Stimulated activated CD8-positive, alpha-beta memory T cell treated with anti-CD3 and anti-CD28 coated beads, Interleukin-15, amount 100 ng/mL, for 48 hours (primary cell): ENCODE results near the gene HCN2.

Experiments used
- DNase-seq, 2 donors: peaks; one replicate each; pipeline ENCODE4 v3.0.0-alpha.2; 2020; ENCODE audit warnings: low read depth in 2 of 2

HCN2 gene

DNA sequence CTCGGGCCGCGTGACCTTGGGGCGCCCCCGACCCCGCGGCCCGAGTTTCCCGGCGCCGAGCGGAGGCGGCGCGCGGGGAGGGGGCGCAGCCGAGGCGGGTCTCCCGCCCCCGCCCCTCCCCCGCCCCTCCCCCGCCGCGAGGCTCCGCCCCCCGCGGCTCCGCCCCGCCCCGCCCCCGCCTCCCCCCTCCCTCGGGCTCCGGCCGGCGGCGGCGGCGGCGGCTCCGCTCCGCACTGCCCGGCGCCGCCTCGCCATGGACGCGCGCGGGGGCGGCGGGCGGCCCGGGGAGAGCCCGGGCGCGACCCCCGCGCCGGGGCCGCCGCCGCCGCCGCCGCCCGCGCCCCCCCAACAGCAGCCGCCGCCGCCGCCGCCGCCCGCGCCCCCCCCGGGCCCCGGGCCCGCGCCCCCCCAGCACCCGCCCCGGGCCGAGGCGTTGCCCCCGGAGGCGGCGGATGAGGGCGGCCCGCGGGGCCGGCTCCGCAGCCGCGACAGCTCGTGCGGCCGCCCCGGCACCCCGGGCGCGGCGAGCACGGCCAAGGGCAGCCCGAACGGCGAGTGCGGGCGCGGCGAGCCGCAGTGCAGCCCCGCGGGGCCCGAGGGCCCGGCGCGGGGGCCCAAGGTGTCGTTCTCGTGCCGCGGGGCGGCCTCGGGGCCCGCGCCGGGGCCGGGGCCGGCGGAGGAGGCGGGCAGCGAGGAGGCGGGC lies at the start of gene HCN2:
Gene HCN2 (plus strand): TSS at position 189 of the 703 bp plus-strand sequence. CDS start 65 bp downstream, at position 254.
- no peak for DNase-seq

DNA sequence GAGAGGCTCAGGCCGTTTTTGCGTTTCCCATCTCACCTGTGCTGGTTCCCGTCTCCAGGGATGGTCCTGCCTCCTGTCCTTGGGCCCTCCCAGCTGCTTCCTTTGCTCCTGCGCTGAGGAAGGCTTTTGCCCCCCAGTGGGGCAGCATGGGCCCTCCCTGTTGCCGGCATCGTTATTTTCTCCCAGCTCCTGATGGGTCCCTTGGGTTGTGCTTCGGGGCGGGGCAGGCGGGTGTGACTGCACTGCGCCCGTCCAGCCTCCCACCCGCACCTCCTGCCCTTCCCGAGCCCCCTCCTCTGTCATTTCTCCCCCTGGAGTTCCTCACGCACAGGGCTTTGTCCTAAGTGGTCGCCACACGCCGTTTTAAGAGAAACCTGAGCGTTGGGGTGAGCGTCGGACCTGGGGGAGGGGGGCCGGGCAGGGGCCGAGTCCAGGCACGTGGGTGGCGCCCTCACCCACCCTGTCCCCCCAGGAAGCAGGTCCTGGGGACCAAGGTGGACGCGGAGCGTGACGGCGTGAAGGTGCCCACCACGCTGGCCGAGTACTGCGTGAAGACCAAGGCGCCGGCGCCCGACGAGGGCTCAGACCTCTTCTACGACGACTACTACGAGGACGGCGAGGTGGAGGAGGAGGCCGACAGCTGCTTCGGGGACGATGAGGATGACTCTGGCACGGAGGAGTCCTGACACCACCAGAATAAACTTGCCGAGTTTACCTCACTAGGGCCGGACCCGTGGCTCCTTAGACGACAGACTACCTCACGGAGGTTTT lies 48.6 kb upstream of the HCN2 start:
- DNase-seq: no peak

DNA sequence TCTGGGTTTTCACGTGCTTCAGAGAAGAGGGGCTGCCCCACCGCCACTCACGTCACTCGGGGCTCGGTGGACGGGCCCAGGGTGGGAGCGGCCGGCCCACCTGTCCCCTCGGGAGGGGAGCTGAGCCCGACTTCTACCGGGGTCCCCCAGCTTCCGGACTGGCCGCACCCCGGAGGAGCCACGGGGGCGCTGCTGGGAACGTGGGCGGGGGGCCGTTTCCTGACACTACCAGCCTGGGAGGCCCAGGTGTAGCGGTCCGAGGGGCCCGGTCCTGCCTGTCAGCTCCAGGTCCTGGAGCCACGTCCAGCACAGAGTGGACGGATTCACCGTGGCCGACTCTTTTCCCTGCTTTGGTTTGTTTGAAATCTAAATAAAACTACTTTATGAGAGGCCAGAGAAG lies 48.0 kb upstream of the HCN2 start:
- DNase-seq: no peak

DNA sequence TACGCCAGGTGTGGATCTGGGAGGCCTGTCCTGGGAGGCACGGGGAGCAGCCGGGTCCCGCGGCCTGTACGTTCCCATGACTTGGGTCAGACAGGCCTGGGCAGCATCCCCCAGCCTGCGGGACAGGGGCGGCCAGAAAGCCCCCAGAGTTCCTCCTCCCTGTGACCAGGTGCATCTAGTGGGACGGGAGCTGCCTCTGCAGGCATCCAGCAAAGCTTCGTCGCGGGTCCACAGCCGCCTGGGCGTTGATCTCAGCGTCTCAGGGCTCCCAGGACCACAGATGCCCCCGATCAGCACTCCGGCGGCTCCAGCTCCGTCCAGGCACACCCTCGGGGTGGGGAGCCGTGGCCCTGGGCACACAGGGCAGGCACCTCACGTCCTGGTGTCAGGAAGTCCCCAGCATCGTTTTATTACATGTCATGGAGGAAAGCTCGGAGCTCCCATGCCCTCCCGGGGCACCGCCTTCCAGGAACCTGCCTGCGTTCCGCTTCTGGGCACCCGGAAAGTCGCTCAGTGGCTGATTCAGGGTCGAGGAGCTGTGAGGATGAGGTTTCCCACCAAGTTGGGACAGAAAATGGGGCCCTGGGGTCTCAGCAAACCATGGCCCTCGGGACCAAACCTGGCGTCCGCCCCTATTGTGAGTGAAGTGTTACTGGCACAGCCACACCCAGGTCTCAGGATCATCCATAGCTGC lies 47.4 kb upstream of the HCN2 start:
- no peak for DNase-seq

DNA sequence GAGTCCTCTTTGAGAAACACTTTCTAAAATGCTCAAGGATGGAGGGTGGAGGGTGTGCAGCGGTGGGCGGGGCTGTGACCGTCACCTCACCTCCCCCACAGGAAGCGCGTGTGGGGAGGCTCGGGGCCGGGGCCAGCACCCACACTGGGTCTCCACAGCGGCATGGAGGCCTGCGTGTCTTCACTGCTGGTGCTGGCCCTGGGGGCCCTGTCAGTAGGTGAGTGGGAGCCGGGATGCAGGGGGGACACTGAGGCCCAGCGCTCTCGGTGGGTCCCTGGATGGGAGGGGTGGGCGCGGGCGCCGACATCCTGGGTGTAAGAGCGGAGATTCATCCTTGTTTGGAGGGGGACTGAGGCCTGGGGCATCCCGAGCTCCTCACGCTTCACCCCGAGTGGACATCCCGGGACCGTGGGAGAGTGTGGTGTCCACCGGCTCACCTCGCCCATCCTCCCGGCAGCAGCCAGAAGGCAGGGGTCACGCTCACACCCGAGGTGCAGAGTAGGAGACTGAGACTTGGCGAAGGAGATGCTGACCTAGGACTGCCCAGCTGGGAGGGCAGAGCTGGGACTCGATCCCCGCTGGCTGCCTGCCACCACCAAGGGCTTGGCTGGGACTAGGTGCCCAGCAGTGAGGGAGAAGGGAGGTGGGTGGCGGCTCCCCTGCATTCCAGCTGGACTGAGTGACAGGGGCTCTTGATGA lies 45.6 kb upstream of the HCN2 start, which contains the start of gene GZMM:
Gene GZMM (plus strand): TSS at position 144 of the 699 bp plus-strand sequence. CDS start 19 bp downstream, at position 163.
- peak; percentile 67 for DNase-seq

DNA sequence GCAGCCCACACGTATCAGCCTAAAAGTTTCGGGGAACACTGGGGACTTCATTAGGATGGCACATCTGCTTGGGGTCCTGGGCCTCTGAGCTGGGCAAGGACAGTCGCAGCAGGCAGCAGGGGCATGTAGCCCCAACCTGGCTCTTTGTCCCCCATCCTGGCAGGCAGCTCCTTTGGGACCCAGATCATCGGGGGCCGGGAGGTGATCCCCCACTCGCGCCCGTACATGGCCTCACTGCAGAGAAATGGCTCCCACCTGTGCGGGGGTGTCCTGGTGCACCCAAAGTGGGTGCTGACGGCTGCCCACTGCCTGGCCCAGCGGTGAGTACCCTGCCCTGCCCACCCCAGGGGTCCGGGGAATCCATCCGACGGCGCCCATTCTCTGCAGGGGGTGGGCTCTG lies 42.6 kb upstream of the HCN2 start:
- DNase-seq: no peak

DNA sequence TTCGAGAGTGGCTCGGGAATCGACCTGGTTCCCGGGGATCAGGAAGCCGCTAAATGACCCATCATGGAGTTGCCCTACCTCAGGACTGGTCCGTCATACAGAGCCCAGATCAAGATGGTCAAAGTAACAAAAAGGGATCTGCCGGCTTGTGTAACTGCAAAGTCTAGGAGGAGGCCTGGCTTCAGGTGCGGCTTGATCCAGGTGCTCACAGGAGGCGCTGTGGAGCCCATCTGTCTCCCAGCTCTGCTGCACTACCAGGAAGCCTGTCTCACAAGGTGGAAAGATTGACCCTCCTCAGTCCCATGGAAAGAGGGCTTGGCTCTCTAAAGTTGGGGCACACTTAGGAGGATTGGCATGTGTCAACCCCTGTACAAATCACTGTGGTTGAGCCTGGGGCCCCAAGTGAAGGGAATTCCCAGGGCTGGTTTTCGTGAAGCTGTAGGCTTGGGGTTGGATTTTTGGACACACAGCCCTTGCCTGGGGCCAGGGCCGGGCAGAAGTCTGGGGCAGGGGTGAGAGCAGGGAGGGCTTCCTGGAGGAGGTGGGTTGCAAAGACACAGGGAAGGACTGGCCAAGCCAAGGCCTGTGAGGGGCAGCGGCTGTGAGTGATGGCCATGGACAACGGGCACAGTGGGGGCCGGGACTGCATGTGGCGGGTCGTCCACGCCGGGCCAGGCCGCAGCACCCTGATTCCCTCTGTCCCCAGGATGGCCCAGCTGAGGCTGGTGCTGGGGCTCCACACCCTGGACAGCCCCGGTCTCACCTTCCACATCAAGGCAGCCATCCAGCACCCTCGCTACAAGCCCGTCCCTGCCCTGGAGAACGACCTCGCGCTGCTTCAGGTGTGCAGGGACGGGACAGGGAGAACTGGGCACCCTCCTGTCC lies 41.6 kb upstream of the HCN2 start:
- no peak for DNase-seq

DNA sequence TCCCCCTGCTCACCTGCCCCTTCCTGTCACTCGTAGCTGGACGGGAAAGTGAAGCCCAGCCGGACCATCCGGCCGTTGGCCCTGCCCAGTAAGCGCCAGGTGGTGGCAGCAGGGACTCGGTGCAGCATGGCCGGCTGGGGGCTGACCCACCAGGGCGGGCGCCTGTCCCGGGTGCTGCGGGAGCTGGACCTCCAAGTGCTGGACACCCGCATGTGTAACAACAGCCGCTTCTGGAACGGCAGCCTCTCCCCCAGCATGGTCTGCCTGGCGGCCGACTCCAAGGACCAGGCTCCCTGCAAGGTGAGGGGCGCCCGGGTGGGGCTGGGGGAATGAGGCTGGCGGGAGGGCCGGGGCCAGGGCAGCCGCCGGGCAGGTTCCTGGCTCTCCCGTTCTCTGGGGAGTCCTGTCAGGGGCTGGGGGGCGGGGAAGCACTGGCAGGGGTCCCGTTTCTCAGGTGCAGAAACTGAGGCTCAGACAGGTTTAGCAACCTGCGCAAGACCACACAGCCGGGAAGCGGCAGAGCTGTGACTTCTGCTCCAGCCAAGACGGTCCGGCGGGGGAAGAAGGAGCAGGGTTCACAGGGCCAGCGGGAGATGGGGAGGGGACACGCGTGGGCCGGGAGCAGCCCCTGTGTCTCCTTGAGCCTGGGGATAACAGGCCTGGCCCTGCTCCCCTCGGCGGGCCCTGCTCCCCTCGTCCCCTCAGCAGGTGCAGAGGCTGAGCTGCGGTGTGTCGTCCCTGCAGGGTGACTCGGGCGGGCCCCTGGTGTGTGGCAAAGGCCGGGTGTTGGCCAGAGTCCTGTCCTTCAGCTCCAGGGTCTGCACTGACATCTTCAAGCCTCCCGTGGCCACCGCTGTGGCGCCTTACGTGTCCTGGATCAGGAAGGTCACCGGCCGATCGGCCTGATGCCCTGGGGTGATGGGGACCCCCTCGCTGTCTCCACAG lies 40.5 kb upstream of the HCN2 start:
- no peak for DNase-seq

DNA sequence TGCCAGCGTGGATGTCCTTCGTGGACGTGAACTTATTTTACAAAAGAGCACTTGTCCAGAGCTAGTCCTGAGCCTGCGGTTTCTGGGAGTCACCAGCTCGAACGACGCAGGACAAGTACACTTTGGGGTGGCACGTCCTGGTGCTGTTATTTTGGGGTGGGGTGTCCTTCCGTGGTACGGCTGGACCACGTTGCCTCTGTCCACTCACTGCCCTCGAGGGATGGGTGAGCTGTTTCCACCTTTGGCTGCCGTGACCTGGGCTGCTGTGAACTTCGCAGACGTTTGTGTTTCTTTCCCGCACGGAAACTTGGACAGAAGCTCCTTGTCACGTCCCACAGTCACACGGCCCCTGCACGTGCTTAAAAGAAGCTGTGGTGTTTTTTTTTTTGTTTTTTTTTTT lies 34.9 kb upstream of the HCN2 start:
- no peak for DNase-seq

DNA sequence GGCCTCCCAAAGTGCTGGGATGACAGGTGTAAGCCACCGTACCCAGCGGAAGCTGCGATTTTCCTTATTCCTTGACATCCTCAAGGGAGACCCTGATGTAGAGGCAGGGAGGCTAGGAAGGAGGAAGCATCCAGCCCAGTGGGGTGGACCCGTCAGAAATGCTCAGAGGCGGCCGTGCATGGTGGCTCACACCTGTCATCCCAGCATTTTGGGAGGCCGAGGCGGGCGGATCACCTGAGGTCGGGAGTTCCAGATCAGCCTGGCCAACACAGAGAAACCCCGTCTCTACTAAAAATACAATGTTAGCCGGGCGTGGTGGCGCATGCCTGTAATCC lies 34.2 kb upstream of the HCN2 start:
- DNase-seq: no peak

DNA sequence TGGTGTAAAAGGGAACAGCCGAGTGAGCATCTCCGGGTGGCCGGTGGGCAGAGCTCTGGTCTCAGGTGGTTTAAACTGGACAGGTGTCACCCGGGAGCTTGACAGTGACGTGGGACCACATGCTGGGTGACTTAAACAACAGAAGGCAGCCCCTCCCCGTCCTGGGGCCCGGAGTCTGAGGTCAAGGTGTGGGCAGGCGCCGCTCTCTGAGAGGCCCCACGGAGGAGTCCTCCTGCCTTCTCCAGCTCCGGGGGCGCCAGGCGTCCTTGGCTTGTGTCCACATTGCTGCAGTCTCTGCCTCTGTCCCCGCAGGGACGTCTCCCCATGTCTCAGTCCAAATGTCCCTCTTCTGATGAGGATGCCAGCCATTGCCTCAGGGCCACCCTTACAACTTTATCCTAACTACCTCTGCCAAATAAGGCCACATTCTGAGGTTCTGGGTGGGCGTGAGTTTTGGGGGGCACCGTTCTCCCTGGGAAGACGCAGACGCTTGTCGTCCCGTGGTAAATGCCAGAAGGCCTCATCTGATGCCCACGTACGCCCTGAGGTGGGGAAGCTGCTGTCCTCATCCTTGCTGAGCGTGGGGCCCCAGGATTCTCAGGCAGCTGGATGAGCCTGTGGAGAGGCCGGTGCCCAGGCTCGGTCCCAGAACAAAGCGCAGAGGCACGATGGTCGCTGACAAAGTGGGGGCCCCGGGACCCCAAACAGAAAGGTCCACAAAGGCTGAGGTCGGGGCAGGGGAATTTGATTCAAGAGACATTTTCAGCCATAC lies 32.9 kb upstream of the HCN2 start:
- no peak for DNase-seq

DNA sequence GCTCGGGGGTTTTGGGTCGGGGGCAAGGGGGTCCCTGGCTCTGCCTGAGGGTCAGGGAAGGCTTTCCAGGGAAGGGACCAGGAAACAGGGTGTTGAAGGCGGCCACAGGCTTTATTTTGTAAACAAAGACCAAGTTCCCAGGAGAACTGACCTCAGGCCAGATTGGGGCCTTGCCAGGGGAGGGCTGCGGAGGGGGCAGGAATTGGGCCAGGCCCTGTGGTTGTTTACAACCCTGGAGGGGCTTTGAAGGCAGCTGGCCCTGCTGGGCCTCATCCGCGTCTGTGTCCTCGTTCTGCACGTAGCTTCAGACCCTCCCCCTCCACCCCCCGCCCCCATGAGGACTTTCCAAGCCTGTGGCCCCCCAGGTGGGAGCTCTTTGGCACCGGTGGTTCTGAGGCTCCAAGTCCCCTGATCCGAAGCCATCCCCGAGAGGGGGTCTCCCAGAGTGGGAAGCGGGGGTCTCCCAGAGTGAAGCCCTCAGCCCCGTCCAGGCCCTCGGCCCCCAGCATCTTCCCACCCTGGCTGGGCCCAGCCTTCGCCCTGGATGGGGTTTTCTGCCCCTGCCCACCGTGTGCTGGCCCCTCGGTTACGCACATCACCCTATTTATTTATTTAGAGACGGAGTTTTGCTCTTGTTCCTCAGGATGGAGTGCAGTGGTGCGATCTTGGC lies 30.8 kb upstream of the HCN2 start:
- DNase-seq: no peak

DNA sequence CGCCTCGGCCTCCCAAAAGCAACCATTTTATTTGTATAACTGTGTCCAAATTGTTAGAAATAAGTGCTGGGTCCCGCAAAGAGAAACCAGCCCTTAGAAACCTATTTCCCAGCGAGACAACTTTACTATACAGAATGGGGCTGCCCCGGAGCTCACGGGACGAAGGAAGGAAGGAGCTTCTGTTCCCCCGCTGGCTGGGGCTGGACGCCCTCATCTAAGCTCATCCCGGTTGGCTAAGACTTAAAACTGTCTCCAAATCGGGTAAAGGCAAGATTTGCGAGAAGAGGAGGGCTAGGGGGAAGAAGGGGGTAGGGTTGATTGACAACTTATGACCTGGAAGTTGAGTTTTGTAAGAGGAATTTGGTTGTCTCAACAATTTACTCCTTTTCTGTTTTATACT lies 29.6 kb upstream of the HCN2 start:
- DNase-seq: no peak

DNA sequence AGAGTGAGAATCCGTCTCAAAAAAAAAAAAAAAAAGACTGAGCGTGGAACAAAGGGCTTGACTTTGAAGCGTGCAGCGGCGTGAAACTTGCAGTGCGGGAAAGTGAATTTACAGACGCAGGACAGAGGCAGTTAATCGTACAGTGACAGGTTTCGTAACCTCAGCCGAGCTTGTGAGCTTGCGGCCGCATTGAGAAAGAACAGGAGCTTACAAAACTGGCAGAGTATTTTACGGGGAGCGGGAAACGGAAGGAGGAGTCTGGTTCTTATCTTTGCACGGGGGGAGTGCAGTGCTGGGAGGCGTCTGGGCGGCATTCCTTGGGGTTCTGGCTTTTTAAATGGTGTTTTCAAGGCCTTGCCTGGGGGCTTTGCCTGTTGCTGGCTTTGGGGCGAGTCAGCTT lies 23.3 kb upstream of the HCN2 start:
- DNase-seq: no peak

DNA sequence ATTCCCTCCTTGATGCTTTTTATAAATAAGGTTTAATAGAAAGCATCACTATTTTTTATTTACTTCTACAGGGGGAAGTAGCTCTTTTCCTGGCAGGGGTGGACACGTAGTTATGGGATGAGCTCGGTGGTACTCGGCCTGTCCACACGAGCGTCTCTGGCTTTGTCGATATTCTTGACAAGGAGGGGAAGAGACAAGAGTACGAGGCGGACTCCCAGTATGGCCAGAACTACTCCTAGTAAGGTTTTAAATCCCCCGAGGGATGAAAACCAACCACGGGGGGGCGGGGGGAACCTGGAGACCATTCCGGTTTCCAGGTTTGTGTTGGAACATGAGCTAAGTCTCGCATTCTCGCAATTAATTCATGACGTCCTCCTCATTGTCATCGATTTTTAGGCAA lies 22.8 kb upstream of the HCN2 start:
- no peak for DNase-seq

DNA sequence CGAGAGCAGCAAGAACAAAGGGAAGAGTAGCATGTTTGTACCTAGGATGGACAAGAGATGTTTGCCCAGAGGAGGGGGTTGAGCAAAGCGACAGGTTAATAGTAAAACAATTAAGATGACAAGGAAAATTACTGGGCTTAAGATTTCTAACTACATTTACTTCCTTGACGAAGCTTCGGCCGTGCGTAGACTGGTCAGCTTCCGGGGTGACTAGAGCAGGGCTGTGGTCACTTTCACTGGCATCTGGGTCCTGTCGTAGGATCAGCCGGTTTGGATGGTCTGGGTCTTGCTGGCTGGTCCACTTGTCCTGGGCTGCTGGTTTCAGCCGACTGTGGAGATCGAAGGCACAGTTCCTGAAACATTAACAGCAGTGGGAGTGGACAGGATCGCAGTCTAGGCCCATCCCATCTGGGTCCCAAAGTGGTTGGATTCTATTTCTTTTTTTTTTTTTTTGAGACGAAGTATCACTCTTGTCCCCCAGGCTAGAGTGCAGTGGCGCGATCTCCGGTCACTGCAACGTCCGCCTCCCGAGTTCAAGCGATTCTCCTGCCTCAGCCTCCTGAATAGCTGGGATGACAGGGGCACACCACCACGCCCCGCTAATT lies 22.3 kb upstream of the HCN2 start:
- no peak for DNase-seq

DNA sequence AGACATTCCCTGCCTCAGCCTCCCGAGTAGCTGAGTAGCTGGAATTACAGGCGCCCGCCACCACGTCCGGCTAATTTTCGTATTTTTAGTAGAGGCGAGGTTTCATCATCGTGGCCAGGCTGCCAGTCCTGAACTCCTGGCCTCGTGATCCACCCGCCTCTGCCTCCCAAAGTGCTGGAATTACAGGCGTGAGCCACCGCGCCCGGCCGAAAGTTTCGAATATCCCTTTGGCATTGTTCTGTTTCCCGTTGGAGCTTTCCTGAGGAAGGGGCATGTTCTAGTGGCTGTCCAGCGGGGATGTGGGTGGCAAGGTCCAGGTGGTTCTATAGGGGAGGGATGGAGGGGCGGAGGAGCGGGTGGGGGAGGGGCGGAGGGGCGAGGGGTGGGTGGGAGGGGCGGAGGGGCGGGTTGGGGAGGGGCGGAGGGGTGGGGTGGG lies 19.4 kb upstream of the HCN2 start:
- no peak for DNase-seq

DNA sequence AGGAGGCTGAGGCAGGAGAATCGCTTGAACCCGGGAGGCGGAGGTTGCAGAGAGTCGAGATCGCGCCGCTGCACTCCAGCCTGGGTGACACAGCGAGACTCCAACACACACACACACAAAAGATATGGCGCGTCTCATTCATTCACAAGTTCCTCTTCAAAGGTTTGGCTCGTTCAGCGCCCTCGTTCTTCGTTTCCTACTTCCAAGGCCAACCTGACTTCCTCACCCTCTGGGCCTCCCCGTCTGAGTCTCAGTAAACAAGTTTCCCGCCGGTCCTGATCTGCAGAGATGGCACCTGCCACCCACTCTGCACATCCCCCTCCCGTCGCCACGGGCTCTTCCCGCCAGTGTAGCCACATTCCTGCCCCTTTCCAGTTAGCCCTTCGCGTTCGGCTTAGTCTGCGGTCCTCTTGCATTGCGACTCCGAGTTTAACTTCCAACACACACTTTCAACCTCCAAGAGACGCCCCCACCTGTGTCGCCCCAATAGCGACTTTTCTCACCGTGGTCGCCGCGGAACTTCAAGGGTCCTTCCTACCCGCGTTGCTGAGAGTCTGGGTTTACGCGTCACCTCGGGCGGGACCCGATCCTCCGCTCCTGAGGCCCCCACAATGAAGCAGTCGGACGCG lies 18.6 kb upstream of the HCN2 start:
- peak in 1 of 2 donors; percentile 28 for DNase-seq
